Liver (tissue), 3 donors: Measurements from ENCODE around the gene KIF2C.

Experiments
- ATF3 ChIP-seq: IDR thresholded peaks from 2 replicates; pipeline ENCODE4 v1.6.1; 2016; ENCODE audit warnings: antibody characterized with exemption
- CTCF ChIP-seq: fragments of 150-350 bp; IDR thresholded peaks from 2 replicates; pipeline ENCODE4 v1.5.1; 2017; ENCODE audit warnings: improper control_type of control experiment, low read depth, low read length; ENCODE audit not compliant: missing input control
- JUND ChIP-seq, 2 donors: IDR thresholded peaks; 2 replicates each; pipeline ENCODE4 v1.6.1; 2016; ENCODE audit warnings: antibody characterized with exemption in 2 of 2
- RAD21 ChIP-seq, 2 donors: IDR thresholded peaks; 2 replicates each; pipeline ENCODE4 v1.6.1; 2016; ENCODE audit warnings: antibody characterized with exemption in 2 of 2, mild to moderate bottlenecking in 2 of 2
- REST ChIP-seq: IDR thresholded peaks from 2 replicates; pipeline ENCODE4 v1.6.1; 2016; ENCODE audit warnings: antibody characterized with exemption, mild to moderate bottlenecking
- SP1 ChIP-seq: IDR thresholded peaks from 2 replicates; pipeline ENCODE4 v1.6.1; 2018; ENCODE audit warnings: antibody characterized with exemption, mild to moderate bottlenecking
- TAF1 ChIP-seq: conservative IDR thresholded peaks from 2 replicates; pipeline ENCODE4 v1.6.1; 2016; ENCODE audit warnings: antibody characterized with exemption, mild to moderate bottlenecking
- donor health status: healthy.
- donor health status: healthy.

GRCh38 chr1:44701141-44701573 is 38.5 kb upstream of the KIF2C start:
- TF ChIP-seq ATF3 (no peak), CTCF (no peak), REST (no peak), TAF1 (no peak), RAD21 (IDR thresholded peaks at IDR 0.05) (no peak), SP1 (no peak), JUND (IDR thresholded peaks at IDR 0.05) (no peak)
